PFSK-1 (cell line): Measurements from ENCODE around the gene CASP10.

ENCODE experiments used
- SIN3A ChIP-seq: IDR thresholded peaks from 2 replicates; pipeline ENCODE4 v1.6.1; 2012; ENCODE audit warnings: mild to moderate bottlenecking, low read length, moderate library complexity, borderline replicate concordance; ENCODE audit not compliant: insufficient read depth
- TAF1 ChIP-seq: IDR thresholded peaks from 2 replicates; pipeline ENCODE4 v1.6.1; 2012; ENCODE audit warnings: low read length, control low read depth, borderline replicate concordance; ENCODE audit not compliant: insufficient read depth

DNA sequence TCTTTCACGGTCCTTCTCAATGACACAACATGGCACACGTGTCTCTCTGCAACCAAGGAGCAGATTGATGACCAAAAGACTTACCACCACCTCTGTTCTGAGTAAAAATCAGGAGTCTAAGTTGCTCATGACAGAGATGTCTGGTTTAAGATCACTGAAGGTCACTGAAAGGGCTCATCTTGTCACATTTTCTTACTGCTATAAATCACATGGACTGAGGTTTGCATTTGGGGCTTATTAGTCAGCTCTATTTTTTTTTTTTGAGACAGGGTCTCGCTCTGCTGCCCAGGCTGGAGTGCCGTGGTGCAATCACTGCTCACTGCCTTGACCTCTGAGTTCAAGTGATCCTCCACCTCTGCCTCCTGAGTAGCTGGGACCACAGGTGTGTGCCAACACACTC is 47.6 kb upstream of the CASP10 start:
- no peak for TF ChIP-seq SIN3A
- no peak for TF ChIP-seq TAF1
